NCI-H1417 (cell line): ENCODE measurements around the gene TXNDC8.

ENCODE experiments used
- DNase-seq, 3 experiments: peaks; one replicate each; lab custom pipeline; 2025; lab: John Stamatoyannopoulos, UW

The TXNDC8 gene

GRCh38 chr9:110278080-110278707 lies 59.5 kb downstream of the TXNDC8 start:
- peak in 2 of 3 experiments; percentile 46 to 83 for DNase-seq

- peak in 2 of 3 experiments; percentile 13 to 50 for DNase-seq
Measured at GRCh38 chr9:110276781-110277180, 60.9 kb downstream of the TXNDC8 start.

- no peak for DNase-seq
Measured at GRCh38 chr9:110270211-110270995, 67.3 kb downstream of the TXNDC8 start.

GRCh38 chr9:110266795-110267194 lies 70.9 kb downstream of the TXNDC8 start:
- no peak for DNase-seq

- DNase-seq = no peak
Measured at GRCh38 chr9:110261632-110262031, 76.0 kb downstream of the TXNDC8 start.

GRCh38 chr9:110260911-110261310 lies 76.8 kb downstream of the TXNDC8 start:
- DNase-seq = peak in 1 of 3 experiments; percentile 23

GRCh38 chr9:110259566-110259965 lies 78.1 kb downstream of the TXNDC8 start:
- DNase-seq = no peak

GRCh38 chr9:110258690-110259091 lies 79.0 kb downstream of the TXNDC8 start:
- DNase-seq = no peak

- DNase-seq = no peak
Measured at GRCh38 chr9:110257956-110258355, 79.7 kb downstream of the TXNDC8 start.

- DNase-seq = no peak
Measured at GRCh38 chr9:110257097-110257841, 80.4 kb downstream of the TXNDC8 start.

GRCh38 chr9:110256380-110257096 lies 81.1 kb downstream of the TXNDC8 start, which contains the start of gene TXN:
TSS of gene TXN (minus strand) at chr9:110256507. CDS start at chr9:110256435, 72 bp downstream.
- DNase-seq = peak; percentile 78 to 94 (median 93)

GRCh38 chr9:110255463-110256379 lies 81.9 kb downstream of the TXNDC8 start:
- DNase-seq = peak in 2 of 3 experiments; percentile 80 to 84

- no peak for DNase-seq
Measured at GRCh38 chr9:110255034-110255462, 82.6 kb downstream of the TXNDC8 start.

GRCh38 chr9:110254500-110254899 lies 83.2 kb downstream of the TXNDC8 start:
- DNase-seq = no peak
